ENCODE measurements around the gene BMP2K. TPM values are rescaled to one million over a fixed set of nuclear protein-coding genes. Genes with fewer than 3 reads are reported as not detected.

Gene BMP2K
- total RNA-seq, 1 donor from 2014 or later = 33.3 TPM

DNA sequence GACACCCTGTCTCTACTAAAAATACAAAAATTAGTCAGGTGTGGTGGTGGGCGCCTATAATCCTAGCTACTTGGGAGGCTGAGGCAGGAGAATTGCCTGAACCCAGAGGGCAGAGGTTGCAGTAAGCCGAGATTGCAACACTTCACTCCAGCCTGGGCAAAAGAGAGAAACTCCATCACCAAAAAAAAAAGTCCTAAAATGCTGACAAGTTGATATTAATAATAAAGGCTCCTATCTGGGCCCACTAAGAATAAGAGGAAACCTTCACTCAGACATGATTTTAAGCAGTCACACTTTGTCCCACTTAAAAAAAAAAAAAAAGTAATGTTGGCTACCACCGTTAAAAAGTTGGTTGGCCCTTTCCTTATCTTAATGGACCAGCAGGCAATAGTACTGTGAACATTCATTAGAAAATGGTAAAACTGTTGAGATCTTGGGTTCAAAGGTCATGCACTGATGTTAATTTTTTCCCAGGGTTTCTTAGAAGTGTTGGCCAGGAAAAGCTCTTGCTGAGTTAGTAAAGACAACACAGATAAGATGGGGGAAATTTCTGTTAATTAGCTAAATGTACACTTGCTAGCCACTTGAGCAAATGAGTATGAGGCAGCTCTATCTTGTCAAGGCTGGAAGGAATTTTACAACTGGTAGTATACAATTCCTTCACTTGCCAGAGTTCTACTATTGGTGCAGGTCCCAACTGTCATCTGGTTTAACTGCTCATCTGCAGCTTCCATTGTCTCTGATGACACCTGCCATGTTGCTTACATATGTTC is 43.6 kb upstream of the BMP2K start:
- Histone ChIP-seq H3K27me3 (ENCODE audit: insufficient read depth, low read length) (no peaks in the 10 kb centered on the region), H3K9me3 (ENCODE audit: insufficient read depth, low read depth, low read length) (no peaks in the 10 kb centered on the region), H3K9ac (ENCODE audit: low read length) (no peak overlapping the region), H4K20me1 (ENCODE audit: insufficient read depth, low read length) (no peaks in the 10 kb centered on the region), H3K27ac (ENCODE audit: low read depth, low read length) (no peak overlapping the region), H3K79me2 (ENCODE audit: insufficient read depth, low read length) (no peaks in the 10 kb centered on the region), H3K36me3 (ENCODE audit: insufficient read depth, low read length) (no peaks in the 10 kb centered on the region), H3K4me1 (ENCODE audit: insufficient read depth, low read length) (no peaks in the 10 kb centered on the region), H3K4me3 (ENCODE audit: insufficient read depth, low read depth, low read length) (no peak overlapping the region), H3K4me2 (ENCODE audit: low read length) (no peak overlapping the region), H2AFZ (ENCODE audit: low read depth, low read length) (no peak overlapping the region)
- H3K27me3 Mint-ChIP-seq (ENCODE audit: low read depth, unreplicated experiment) = peaks cover 2% of the 10 kb centered on the region
- TF ChIP-seq EZH2 (IDR thresholded peaks at IDR 0.05; ENCODE audit: insufficient read depth, low read length) (no peak), CTCF (IDR thresholded peaks at IDR 0.05; ENCODE audit: insufficient read depth, low read depth, low read length) (no peak)
- DNase-seq (ENCODE audit: low read depth) = no peak
- peaks cover 1% of the 10 kb centered on the region for H3K9me3 Mint-ChIP-seq (ENCODE audit: unreplicated experiment)
- FAIRE-seq = no peak
- H3K36me3 Mint-ChIP-seq (ENCODE audit: low read depth, unreplicated experiment) = no peaks in the 10 kb centered on the region
- H3K4me1 Mint-ChIP-seq (ENCODE audit: low read depth, unreplicated experiment) = no peaks in the 10 kb centered on the region
- H3K4me3 Mint-ChIP-seq (ENCODE audit: unreplicated experiment) = no peak overlapping the region
- H3K27ac Mint-ChIP-seq (ENCODE audit: unreplicated experiment) = no peak overlapping the region

- Histone ChIP-seq H3K4me3 (ENCODE audit: insufficient read depth, low read depth, low read length) (no peak overlapping the region), H3K4me1 (ENCODE audit: insufficient read depth, low read length) (no peaks in the 10 kb centered on the region), H3K79me2 (ENCODE audit: insufficient read depth, low read length) (no peaks in the 10 kb centered on the region), H3K9ac (ENCODE audit: low read length) (no peak overlapping the region), H3K27ac (ENCODE audit: low read depth, low read length) (no peak overlapping the region), H3K9me3 (ENCODE audit: insufficient read depth, low read depth, low read length) (no peaks in the 10 kb centered on the region), H3K36me3 (ENCODE audit: insufficient read depth, low read length) (no peaks in the 10 kb centered on the region), H3K4me2 (ENCODE audit: low read length) (no peak overlapping the region), H4K20me1 (ENCODE audit: insufficient read depth, low read length) (no peaks in the 10 kb centered on the region), H2AFZ (ENCODE audit: low read depth, low read length) (no peak overlapping the region), H3K27me3 (ENCODE audit: insufficient read depth, low read length) (no peaks in the 10 kb centered on the region)
- Mint-ChIP-seq H3K4me3 (ENCODE audit: unreplicated experiment) (no peak overlapping the region), H3K27ac (ENCODE audit: unreplicated experiment) (no peak overlapping the region), H3K36me3 (ENCODE audit: low read depth, unreplicated experiment) (no peaks in the 10 kb centered on the region), H3K9me3 (ENCODE audit: unreplicated experiment) (peaks cover 1% of the 10 kb centered on the region), H3K4me1 (ENCODE audit: low read depth, unreplicated experiment) (no peaks in the 10 kb centered on the region), H3K27me3 (ENCODE audit: low read depth, unreplicated experiment) (peaks cover 2% of the 10 kb centered on the region)
- DNase-seq (ENCODE audit: low read depth) (no peak), FAIRE-seq (no peak)
- TF ChIP-seq EZH2 (IDR thresholded peaks at IDR 0.05; ENCODE audit: insufficient read depth, low read length) = no peak
- no peak for TF ChIP-seq CTCF (IDR thresholded peaks at IDR 0.05; ENCODE audit: insufficient read depth, low read depth, low read length)
These were observed 41.5 kb upstream of the BMP2K start for GRCh38 chr4:78734441-78735162.

GRCh38 chr4:78735697-78736096 is 40.5 kb upstream of the BMP2K start:
- H3K27ac Mint-ChIP-seq (ENCODE audit: unreplicated experiment) = no peak overlapping the region
- no peak overlapping the region for H3K4me3 ChIP-seq (ENCODE audit: insufficient read depth, low read depth, low read length)

More at GRCh38 chr4:78735697-78736096, 40.5 kb upstream of the BMP2K start:
- TF ChIP-seq EZH2 (IDR thresholded peaks at IDR 0.05; ENCODE audit: insufficient read depth, low read length) (no peak), CTCF (IDR thresholded peaks at IDR 0.05; ENCODE audit: insufficient read depth, low read depth, low read length) (no peak)
- Histone ChIP-seq H3K27me3 (ENCODE audit: insufficient read depth, low read length) (no peaks in the 10 kb centered on the region), H4K20me1 (ENCODE audit: insufficient read depth, low read length) (no peaks in the 10 kb centered on the region), H3K36me3 (ENCODE audit: insufficient read depth, low read length) (no peaks in the 10 kb centered on the region), H2AFZ (ENCODE audit: low read depth, low read length) (no peak overlapping the region), H3K4me2 (ENCODE audit: low read length) (no peak overlapping the region), H3K9ac (ENCODE audit: low read length) (no peak overlapping the region), H3K27ac (ENCODE audit: low read depth, low read length) (no peak overlapping the region), H3K4me1 (ENCODE audit: insufficient read depth, low read length) (no peaks in the 10 kb centered on the region), H3K9me3 (ENCODE audit: insufficient read depth, low read depth, low read length) (no peaks in the 10 kb centered on the region), H3K79me2 (ENCODE audit: insufficient read depth, low read length) (no peaks in the 10 kb centered on the region)
- Mint-ChIP-seq H3K27me3 (ENCODE audit: low read depth, unreplicated experiment) (peaks cover 2% of the 10 kb centered on the region), H3K36me3 (ENCODE audit: low read depth, unreplicated experiment) (no peaks in the 10 kb centered on the region), H3K4me1 (ENCODE audit: low read depth, unreplicated experiment) (no peaks in the 10 kb centered on the region), H3K9me3 (ENCODE audit: unreplicated experiment) (peaks cover 1% of the 10 kb centered on the region), H3K4me3 (ENCODE audit: unreplicated experiment) (no peak overlapping the region)
- no peak for FAIRE-seq
- DNase-seq (ENCODE audit: low read depth) = no peak
